HG03064 (cell line): ENCODE data around the gene RAB5IF.

Source experiments
- ATAC-seq: cut with Tn5 transposase; IDR thresholded peaks from one replicate; pipeline ENCODE4 v1.9.1; 2021; ENCODE audit warnings: low read depth; ENCODE audit not compliant: unreplicated experiment

RAB5IF gene

DNA sequence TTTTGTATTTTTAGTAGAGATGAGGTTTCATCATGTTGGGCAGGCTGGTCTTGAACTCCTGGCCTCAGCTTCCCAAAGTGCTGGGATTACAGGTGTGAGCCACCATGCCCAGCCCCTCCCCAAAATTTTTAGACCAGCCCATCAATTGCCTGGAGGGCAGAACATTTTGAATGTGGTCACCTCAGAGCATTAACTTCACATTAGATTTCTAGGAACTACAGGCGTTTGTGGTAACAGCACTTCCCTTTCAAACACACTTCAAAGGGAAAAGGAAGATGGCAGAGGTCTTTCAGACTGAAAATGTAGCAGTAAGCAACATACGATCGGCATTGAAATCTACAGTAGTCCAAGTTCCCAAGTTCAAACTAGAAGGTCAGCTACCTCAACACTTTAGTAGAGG is 52.7 kb downstream of the RAB5IF start:
- ATAC-seq, result no peak
